ENCODE results near the gene RASL10B.
"Not testable (repeated sequence)": the region's sequence is repeated elsewhere in the genome, so short reads cannot be mapped to it uniquely, and the experiment has no call there.

Gene RASL10B

GRCh38 chr17:35731239-35731916 lies at the start of gene RASL10B:
TSS of gene RASL10B (plus strand) at chr17:35731639. CDS start at chr17:35735185, 3,546 bp downstream.
- peak in 1 of 2 donors; percentile 32 for DNase-seq (ENCODE audit: extremely low read depth in 1 of 2, low read depth in 1 of 2)

- DNase-seq (ENCODE audit: extremely low read depth in 1 of 2, low read depth in 1 of 2) = no peak
Observed at GRCh38 chr17:35683591-35683990, 47.8 kb upstream of the RASL10B start.

GRCh38 chr17:35684055-35684802 lies 47.2 kb upstream of the RASL10B start:
- DNase-seq (ENCODE audit: extremely low read depth in 1 of 2, low read depth in 1 of 2) = no peak

- DNase-seq (ENCODE audit: extremely low read depth in 1 of 2, low read depth in 1 of 2) = no peak
Observed at GRCh38 chr17:35692512-35693210, 38.8 kb upstream of the RASL10B start.

- DNase-seq (ENCODE audit: extremely low read depth in 1 of 2, low read depth in 1 of 2) = no peak
Observed at GRCh38 chr17:35693662-35694061, 37.8 kb upstream of the RASL10B start.

GRCh38 chr17:35694906-35695305 lies 36.5 kb upstream of the RASL10B start:
- DNase-seq (ENCODE audit: extremely low read depth in 1 of 2, low read depth in 1 of 2) = no peak

- no peak for DNase-seq (ENCODE audit: extremely low read depth in 1 of 2, low read depth in 1 of 2)
Observed at GRCh38 chr17:35695613-35696012, 35.8 kb upstream of the RASL10B start.

GRCh38 chr17:35698800-35699199 lies 32.6 kb upstream of the RASL10B start:
- no peak for DNase-seq (ENCODE audit: extremely low read depth in 1 of 2, low read depth in 1 of 2)

- no peak for DNase-seq (ENCODE audit: extremely low read depth in 1 of 2, low read depth in 1 of 2)
Observed at GRCh38 chr17:35700150-35700549, 31.3 kb upstream of the RASL10B start.

- no peak for DNase-seq (ENCODE audit: extremely low read depth in 1 of 2, low read depth in 1 of 2)
Observed at GRCh38 chr17:35701491-35701890, 29.9 kb upstream of the RASL10B start.

- not testable (repeated sequence) for DNase-seq (ENCODE audit: extremely low read depth in 1 of 2, low read depth in 1 of 2)
Observed at GRCh38 chr17:35703308-35703707, 28.1 kb upstream of the RASL10B start.

GRCh38 chr17:35705230-35705629 lies 26.2 kb upstream of the RASL10B start:
- DNase-seq (ENCODE audit: extremely low read depth in 1 of 2, low read depth in 1 of 2) = no peak

GRCh38 chr17:35705705-35706104 lies 25.7 kb upstream of the RASL10B start:
- DNase-seq (ENCODE audit: extremely low read depth in 1 of 2, low read depth in 1 of 2) = no peak

- DNase-seq (ENCODE audit: extremely low read depth in 1 of 2, low read depth in 1 of 2) = no peak
Observed at GRCh38 chr17:35708149-35708548, 23.3 kb upstream of the RASL10B start.

GRCh38 chr17:35708951-35709350 lies 22.5 kb upstream of the RASL10B start:
- no peak for DNase-seq (ENCODE audit: extremely low read depth in 1 of 2, low read depth in 1 of 2)

- no peak for DNase-seq (ENCODE audit: extremely low read depth in 1 of 2, low read depth in 1 of 2)
Observed at GRCh38 chr17:35709874-35710273, 21.6 kb upstream of the RASL10B start.

- no peak for DNase-seq (ENCODE audit: extremely low read depth in 1 of 2, low read depth in 1 of 2)
Observed at GRCh38 chr17:35710950-35711349, 20.5 kb upstream of the RASL10B start.

GRCh38 chr17:35713069-35713728 lies 18.2 kb upstream of the RASL10B start:
- no peak for DNase-seq (ENCODE audit: extremely low read depth in 1 of 2, low read depth in 1 of 2)

GRCh38 chr17:35714988-35715387 lies 16.5 kb upstream of the RASL10B start:
- DNase-seq (ENCODE audit: extremely low read depth in 1 of 2, low read depth in 1 of 2) = no peak

- no peak for DNase-seq (ENCODE audit: extremely low read depth in 1 of 2, low read depth in 1 of 2)
Observed at GRCh38 chr17:35715416-35715815, 16.0 kb upstream of the RASL10B start.

- DNase-seq (ENCODE audit: extremely low read depth in 1 of 2, low read depth in 1 of 2) = no peak
Observed at GRCh38 chr17:35716173-35716572, 15.3 kb upstream of the RASL10B start.
